ENCODE measurements around the gene MCFD2.
"Not testable (repeated sequence)": the region's sequence is repeated elsewhere in the genome, so short reads cannot be mapped to it uniquely, and the experiment has no call there.

The MCFD2 gene

GRCh38 chr2:46936566-46936965 lies 21.0 kb upstream of the MCFD2 start:
- DNase-seq: no peak

- DNase-seq: no peak
These were observed 19.5 kb upstream of the MCFD2 start for GRCh38 chr2:46935071-46935470.

- DNase-seq: no peak
These were observed 14.0 kb upstream of the MCFD2 start for GRCh38 chr2:46929612-46930011.

GRCh38 chr2:46926863-46927262 lies 11.3 kb upstream of the MCFD2 start:
- no peak for DNase-seq

- no peak for DNase-seq
These were observed 10.1 kb upstream of the MCFD2 start for GRCh38 chr2:46925474-46926351.

GRCh38 chr2:46924608-46925007 lies 9.0 kb upstream of the MCFD2 start:
- DNase-seq: no peak

GRCh38 chr2:46924038-46924437 lies 8.4 kb upstream of the MCFD2 start:
- no peak for DNase-seq

- DNase-seq: no peak
These were observed 7.5 kb upstream of the MCFD2 start for GRCh38 chr2:46923041-46923528.

GRCh38 chr2:46922606-46923005 lies 7.0 kb upstream of the MCFD2 start:
- DNase-seq: no peak

GRCh38 chr2:46921676-46922448 lies 6.3 kb upstream of the MCFD2 start:
- DNase-seq: no peak

GRCh38 chr2:46917628-46918027 lies 2.0 kb upstream of the MCFD2 start:
- no peak for DNase-seq

GRCh38 chr2:46915811-46916630 lies 415 bp upstream of the MCFD2 start:
- DNase-seq: peak; percentile 91

GRCh38 chr2:46914578-46915230 lies 902 bp downstream of the MCFD2 start:
- DNase-seq: no peak

GRCh38 chr2:46913471-46914381 lies 1.9 kb downstream of the MCFD2 start:
- no peak for DNase-seq

GRCh38 chr2:46909771-46910419 lies 5.7 kb downstream of the MCFD2 start:
- no peak for DNase-seq

- DNase-seq: no peak
These were observed 6.5 kb downstream of the MCFD2 start for GRCh38 chr2:46909150-46909549.

- not testable (repeated sequence) for DNase-seq
These were observed 10.5 kb downstream of the MCFD2 start for GRCh38 chr2:46904908-46905678.

GRCh38 chr2:46902980-46903379 lies 12.6 kb downstream of the MCFD2 start:
- DNase-seq: not testable (repeated sequence)

- DNase-seq: no peak
These were observed 13.1 kb downstream of the MCFD2 start for GRCh38 chr2:46902465-46902864.

- no peak for DNase-seq
These were observed 14.0 kb downstream of the MCFD2 start for GRCh38 chr2:46901611-46902010.

Measured in midbrain (tissue), 1 donor.